GM18519 (cell line): ENCODE measurements around the gene TRIM24.

Source experiments
- ATAC-seq: cut with Tn5 transposase; IDR thresholded peaks from one replicate; pipeline ENCODE4 v1.9.1; 2021; ENCODE audit warnings: mild to moderate bottlenecking, moderate library complexity; ENCODE audit not compliant: unreplicated experiment, low FRiP score

The TRIM24 gene

DNA sequence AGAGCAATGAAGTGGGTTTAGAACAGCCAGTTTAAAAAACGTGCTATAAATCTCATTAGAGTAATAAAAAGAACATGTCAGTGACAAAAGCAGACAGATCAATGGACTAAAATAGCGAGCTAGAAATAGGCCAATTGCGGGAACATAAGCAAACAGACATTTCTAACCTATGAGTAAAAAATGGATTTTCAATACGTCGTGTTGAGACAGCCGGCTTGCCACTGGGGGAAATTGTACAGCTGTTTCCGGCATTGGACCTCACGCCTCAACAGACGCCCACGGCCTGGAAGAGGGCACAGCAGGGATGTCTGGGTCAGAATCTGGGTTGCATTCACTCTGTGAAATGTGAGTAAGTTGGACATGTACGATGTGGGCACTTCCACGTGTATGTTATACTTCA, 148.2 kb downstream of the TRIM24 start:
- ATAC-seq = peak; percentile 83

GRCh38 chr7:138610671-138611170, 150.7 kb downstream of the TRIM24 start:
- ATAC-seq = no peak

- ATAC-seq = no peak
Measured at GRCh38 chr7:138613630-138614029, 153.6 kb downstream of the TRIM24 start.

GRCh38 chr7:138616085-138616484, 156.0 kb downstream of the TRIM24 start:
- no peak for ATAC-seq

GRCh38 chr7:138618506-138618905, 158.4 kb downstream of the TRIM24 start:
- ATAC-seq = no peak

GRCh38 chr7:138618933-138619332, 158.9 kb downstream of the TRIM24 start:
- ATAC-seq = no peak

DNA sequence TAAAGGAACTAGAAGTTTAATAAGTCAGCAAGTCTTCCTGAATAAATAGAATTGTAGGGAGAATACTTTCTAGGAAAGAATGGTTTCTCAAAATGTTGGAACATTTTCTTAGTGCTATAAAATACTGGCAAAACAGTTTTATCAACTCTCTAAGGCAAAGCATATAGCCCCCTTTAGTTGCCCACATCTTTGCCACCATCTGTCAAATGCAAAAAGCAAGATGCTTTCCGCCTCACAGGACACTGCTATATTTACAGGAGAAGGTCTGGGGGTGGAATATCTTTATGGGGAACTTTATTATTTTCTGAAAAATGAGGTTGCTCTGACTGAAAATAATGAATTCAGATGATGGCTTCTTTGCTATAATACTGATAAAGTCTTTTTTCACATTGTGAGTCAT, 162.8 kb downstream of the TRIM24 start:
- no peak for ATAC-seq

DNA sequence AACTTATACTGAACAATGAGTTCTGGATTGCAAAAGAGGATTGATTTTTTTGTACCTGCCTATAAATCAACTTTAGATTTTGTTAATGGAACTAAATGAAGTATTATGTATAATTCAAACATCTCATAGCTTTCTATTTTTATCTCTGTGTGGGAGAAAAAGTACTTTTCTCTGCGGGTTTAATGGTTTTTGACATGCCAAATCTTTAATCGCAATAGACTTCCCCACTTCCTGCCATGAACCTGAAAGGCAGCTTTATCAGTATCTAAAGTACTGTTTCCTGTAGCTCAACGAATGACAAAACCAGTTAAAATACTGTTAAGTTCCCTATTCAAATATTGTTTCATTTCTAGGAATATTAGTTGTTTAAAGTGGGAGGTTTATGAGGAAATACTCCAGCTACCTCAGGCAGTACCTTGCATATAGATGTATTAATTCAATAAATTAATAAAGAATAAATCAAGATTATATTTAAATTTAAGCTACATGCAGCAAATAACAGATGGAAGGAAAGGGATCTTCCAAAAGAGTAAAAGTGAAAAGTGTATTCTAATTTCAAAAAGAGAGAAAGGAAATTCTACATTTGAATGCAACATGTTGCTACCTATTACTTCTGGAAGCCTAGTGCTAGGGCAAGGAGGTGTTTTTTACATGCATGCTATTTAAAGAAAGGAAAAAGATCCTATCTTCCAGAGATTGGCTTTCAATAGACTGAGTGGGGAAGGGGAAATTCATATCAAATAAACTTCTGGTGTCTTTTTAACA, 165.2 kb downstream of the TRIM24 start:
- no peak for ATAC-seq

GRCh38 chr7:138625849-138626230, 165.8 kb downstream of the TRIM24 start:
- ATAC-seq = no peak

DNA sequence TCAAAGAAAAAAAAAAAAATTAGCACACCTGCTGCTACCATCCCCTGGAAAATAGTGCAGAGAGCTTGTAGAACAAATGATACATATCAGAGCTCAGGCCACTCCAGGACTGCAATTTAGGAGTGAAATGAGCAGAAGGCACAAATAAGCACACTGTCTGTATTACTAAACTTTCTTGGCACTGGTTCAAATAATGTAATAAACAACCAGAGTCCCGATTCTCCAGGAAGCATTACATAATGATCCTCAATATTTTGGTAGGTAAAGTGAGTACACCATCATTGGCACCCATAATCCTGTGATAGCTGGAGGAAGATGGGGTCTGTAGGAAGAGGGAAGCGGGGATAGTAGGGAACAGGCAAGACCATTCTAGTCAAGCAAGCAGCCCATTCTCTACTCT, 166.8 kb downstream of the TRIM24 start:
- ATAC-seq = no peak

DNA sequence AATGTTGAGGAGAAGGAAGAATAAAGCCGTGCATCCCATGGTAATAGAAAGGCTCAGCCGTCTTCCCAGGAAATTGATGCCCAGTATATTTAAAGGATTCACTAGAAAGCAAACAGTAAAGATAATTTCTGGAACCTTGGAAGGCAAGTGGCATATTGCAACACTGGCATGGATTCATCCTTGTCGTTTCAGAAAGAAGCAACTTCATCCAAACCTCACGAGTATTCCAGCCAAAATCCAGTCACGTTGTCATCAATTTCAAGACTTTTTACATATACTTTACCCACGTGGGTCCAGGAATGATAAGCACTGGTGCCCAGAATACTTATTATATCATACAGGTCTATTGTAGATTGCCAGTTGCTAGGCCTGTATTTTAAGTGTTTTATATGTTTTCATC, 167.3 kb downstream of the TRIM24 start:
- no peak for ATAC-seq

- no peak for ATAC-seq
Measured at GRCh38 chr7:138630059-138630610, 170.1 kb downstream of the TRIM24 start.

- no peak for ATAC-seq
Measured at GRCh38 chr7:138632384-138632783, 172.3 kb downstream of the TRIM24 start.

DNA sequence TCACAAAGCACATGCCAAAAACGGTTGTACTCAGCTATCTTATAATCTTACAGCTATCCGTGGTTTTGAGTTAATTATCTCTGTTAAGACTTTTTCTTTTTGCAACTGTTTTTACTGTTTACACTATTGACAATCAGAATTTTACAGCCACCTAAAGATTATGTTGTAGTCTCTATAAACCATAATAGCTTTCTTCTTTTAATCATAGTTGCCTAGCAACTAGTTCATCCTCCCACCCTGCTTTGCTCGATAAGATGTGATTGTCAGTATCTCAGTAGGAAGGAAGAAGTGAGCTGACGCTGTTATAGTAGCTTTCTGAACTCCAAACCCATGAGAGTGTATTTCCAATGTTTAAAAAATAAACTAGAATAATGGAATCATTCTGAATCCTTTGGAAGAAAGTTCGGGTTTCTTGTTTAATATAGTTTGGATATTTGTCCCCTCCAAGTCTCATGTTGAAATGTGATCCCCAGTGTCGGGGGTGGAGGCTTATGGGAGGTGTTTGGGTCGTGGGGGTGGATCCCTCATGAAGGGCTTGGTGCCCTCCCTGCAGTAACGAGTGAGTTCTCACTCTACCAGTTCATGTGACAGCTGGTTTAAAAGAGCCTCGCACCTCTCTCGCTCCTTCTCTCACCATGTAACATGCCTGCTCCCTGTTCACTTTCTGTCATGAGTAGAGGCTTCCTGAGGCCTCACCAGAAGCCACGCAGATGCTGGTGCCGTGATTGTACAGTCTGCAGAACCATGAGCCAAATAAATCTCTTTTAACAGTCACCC, 173.0 kb downstream of the TRIM24 start:
- ATAC-seq = no peak
